Esophagus (tissue), 2 donors: Measurements from ENCODE around the gene NLE1. TPM values are rescaled to one million over a fixed set of nuclear protein-coding genes. Genes with fewer than 3 reads are reported as not detected.
"Not testable (repeated sequence)": the region's sequence is repeated elsewhere in the genome, so short reads cannot be mapped to it uniquely, and the experiment has no call there.

Experiments used
- H3K27ac ChIP-seq, 2 donors: one replicate each; pipeline ENCODE4 v1.5.1; 2013; ENCODE audit warnings: low read depth in 2 of 2, mild to moderate bottlenecking in 2 of 2, inconsistent platforms in 1 of 2, low read length in 1 of 2, moderate library complexity in 1 of 2
- H3K27me3 ChIP-seq, 2 donors: one replicate each; pipeline ENCODE4 v1.6.1; 2013; ENCODE audit warnings: low read length in 2 of 2, control low read depth in 1 of 2, mild to moderate bottlenecking in 1 of 2; ENCODE audit not compliant: insufficient read depth in 2 of 2, control insufficient read depth in 1 of 2
- H3K36me3 ChIP-seq, 2 donors: one replicate each; pipeline ENCODE4 v1.6.1; 2013; ENCODE audit warnings: low read length in 1 of 2; ENCODE audit not compliant: control insufficient read depth in 2 of 2, insufficient read depth in 2 of 2
- H3K4me1 ChIP-seq, 2 donors: one replicate each; pipeline ENCODE4 v1.6.1; 2013; ENCODE audit warnings: low read length in 1 of 2; ENCODE audit not compliant: control insufficient read depth in 2 of 2, insufficient read depth in 2 of 2
- H3K4me3 ChIP-seq, 2 donors: one replicate each; pipeline ENCODE4 v1.5.1; 2013; ENCODE audit warnings: low read length in 2 of 2, mild to moderate bottlenecking in 2 of 2, low read depth in 1 of 2, moderate library complexity in 1 of 2
- H3K9me3 ChIP-seq, 2 donors: one replicate each; pipeline ENCODE4 v1.6.1; 2013; ENCODE audit warnings: mild to moderate bottlenecking in 2 of 2, low read depth in 1 of 2, low read length in 1 of 2, moderate library complexity in 1 of 2; ENCODE audit not compliant: control insufficient read depth in 2 of 2, insufficient read depth in 1 of 2
- WGBS, 2 donors: extraction: QIAGEN DNeasy Blood & Tissue Kit; methylation state at CpG; one replicate each; pipeline ENCODE4 v1.1.7; 2013; 5-methylcytosine and 5-hydroxymethylcytosine counted together
- polyA plus RNA-seq, 2 donors: library from polyadenylated mRNA; stranded (reverse); fragments of 200-250 nt; gene quantifications; one replicate each; pipeline ENCODE4 v1.2.3, GENCODE V29; 2013
- donor health status: healthy with polysubstance abuse.
- donor health status: Bipolar disorder and iron deficiency.

Gene NLE1
- polyA plus RNA-seq, 2 donors = 3.8 to 8.7 TPM

DNA sequence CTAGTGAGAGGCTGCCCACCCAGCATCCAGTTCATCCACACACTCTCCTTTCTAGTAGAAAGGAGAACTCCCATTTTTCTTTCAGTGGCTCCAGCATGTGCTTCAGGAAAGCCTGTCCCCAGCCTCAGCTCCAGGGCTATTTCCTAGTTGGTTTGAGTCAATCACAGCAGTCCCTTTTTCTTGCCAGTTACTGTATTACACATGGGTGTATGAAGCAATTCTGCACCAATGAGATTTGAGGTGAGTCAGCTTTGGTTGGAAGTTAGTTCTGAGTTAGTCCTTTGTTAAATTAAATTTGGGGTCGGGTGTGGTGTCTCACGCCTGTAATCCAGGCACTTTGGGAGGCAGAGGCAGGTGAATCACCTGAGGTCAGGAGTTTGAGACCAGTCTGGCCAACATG lies 47.2 kb downstream of the NLE1 start:
- Histone ChIP-seq H3K27ac (peak overlapping the region; percentile 48 to 77), H3K27me3 (no peaks in the 10 kb centered on the region), H3K4me3 (no peak overlapping the region), H3K9me3 (no peaks in the 10 kb centered on the region), H3K36me3 (no peaks in the 10 kb centered on the region), H3K4me1 (peaks cover 0 to under 1% of the 10 kb centered on the region in 2 donors)
- WGBS, 2 donors = 53 to 65% methylated on average over 2 of the region's 2 CpGs

DNA sequence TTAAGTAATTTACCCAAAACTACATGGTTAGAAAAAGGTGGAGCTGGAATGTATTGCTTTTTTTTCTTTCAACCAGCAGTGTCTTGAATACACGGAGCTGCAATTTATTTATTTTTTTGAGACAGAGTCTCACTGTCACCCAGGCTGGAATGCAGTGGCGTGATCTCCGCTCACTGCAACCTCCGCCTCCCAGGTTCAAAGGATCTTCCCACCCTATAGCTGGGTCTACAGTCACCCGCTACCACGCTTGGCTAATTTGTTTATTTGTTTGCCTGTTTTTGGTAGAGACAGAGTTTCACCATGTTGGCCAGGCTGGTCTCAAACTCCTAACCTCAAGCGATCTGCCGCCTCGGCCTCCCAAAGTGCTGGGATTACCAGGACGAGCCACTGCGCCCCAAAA lies 51.4 kb downstream of the NLE1 start:
- WGBS, 2 donors = 87 to 88% methylated on average over 11 of the region's 11 CpGs
- H3K4me1 ChIP-seq, H3K27me3 ChIP-seq, H3K27ac ChIP-seq, H3K36me3 ChIP-seq, H3K4me3 ChIP-seq, H3K9me3 ChIP-seq: not testable (repeated sequence)

DNA sequence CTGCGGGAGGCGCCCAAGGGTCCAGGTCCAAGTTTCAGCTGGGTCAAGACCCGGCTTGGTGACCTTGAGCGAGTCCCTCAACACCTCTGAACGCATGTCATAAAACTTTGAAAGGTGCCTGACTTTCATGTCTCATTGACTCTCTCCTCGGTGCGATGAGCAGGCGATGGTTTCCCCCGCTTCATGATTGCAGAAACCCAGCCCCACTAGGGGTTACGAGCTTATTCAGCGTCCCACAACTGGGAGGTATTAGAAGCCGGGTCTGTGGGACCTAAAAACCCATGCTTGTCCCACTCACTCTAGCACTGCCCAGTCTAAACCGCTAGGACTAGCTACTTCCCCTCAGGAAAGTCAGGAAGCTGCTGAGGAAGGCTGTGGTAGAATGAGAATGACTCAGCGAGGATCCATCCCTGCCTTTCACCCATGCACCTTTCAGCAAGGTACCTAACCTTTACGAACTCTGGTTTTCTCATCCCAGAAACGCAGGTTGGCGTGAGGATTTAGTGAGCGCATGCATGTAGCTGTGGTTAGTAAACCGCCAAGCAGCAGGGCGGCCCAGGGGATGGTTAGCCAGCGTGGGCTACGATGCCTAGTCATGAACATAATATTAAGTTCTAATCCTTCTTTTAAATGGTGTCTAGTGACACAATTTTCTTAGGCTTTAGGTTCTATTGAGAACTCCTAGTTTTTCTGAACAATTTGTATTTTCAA lies 52.4 kb downstream of the NLE1 start:
- Histone ChIP-seq H3K9me3 (no peaks in the 10 kb centered on the region), H3K4me3 (peak overlapping the region; percentile 48 to 87), H3K36me3 (no peaks in the 10 kb centered on the region), H3K4me1 (peaks cover 0 to 8% of the 10 kb centered on the region in 2 donors), H3K27me3 (no peaks in the 10 kb centered on the region), H3K27ac (peak overlapping the region; percentile 57 to 84)
- WGBS, 2 donors = 35 to 43% methylated on average over 22 of the region's 22 CpGs

DNA sequence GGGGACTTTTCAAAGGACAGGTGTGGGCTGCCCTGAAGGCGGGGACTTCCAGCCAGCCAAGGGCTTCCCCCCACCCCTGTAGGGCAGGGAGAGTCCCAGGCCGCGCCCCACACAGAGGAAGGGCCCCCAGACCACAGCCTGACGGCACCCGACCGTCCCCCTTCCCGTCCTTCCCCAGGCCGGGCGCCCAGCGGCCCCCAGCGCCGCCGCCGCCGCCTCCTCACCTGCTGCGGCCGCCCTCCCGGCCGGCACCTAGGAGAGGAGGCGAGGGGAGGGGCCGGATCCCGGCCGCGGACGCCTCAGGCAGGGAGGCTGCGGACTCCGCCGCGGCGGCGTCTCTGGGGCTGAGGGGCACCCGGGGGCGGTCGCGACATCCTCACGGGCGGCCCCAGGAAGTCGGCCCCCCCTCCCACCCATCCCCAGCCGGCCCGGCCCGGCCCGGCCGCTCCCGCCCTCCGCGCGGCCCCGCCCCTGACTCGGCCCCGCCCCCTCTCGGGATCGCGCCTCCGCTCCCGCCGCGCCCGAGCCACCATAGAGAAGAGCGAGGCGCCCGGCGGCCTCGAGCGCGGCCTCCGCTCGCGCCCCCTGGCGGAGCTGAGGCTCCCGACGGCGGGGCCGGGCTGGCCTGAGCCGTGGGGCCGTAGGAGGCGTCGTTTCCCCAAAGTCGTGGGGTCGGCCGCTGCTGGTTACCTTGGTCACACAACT lies 53.1 kb downstream of the NLE1 start:
- WGBS, 2 donors = 0 to 1% methylated on average over 28 to 80 of the region's 80 CpGs
- Histone ChIP-seq H3K36me3 (no peaks in the 10 kb centered on the region), H3K27ac (peak overlapping the region; percentile 83 to 98), H3K27me3 (no peaks in the 10 kb centered on the region), H3K9me3 (no peaks in the 10 kb centered on the region), H3K4me1 (peaks cover 0 to 8% of the 10 kb centered on the region in 2 donors), H3K4me3 (peak overlapping the region; percentile 87 to 89)

DNA sequence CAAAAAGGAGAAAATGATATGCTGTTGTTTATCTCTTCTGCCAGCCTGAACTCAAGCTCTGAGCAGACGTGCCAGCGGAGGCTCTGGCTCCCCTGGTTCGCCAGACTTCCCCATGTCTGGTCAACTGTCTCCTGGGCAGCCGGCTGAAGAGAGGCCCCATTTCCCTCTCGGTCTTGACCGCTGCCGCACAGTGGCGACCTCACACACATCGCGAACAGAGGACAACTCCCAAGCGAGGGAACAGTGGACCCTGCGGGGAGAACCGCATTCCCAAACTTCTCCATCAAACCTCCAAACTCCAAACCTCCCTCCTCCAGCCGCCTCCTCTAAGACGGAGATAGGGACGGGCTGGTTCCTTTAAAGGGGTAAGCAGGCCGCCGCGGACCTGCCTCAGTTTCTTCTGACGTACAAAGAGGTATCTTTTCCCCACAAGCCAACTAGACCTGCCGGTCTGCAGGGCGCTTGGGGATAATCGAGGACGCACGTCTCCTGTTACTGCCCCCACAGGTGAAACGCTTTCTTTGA lies 53.7 kb downstream of the NLE1 start:
- Histone ChIP-seq H3K4me1 (peaks cover 0 to 8% of the 10 kb centered on the region in 2 donors), H3K27me3 (no peaks in the 10 kb centered on the region), H3K9me3 (no peaks in the 10 kb centered on the region), H3K27ac (peak overlapping the region; percentile 83 to 98), H3K36me3 (no peaks in the 10 kb centered on the region), H3K4me3 (peak overlapping the region; percentile 87 to 89)
- 1% methylated on average over 26 of the region's 26 CpGs for WGBS, 2 donors

DNA sequence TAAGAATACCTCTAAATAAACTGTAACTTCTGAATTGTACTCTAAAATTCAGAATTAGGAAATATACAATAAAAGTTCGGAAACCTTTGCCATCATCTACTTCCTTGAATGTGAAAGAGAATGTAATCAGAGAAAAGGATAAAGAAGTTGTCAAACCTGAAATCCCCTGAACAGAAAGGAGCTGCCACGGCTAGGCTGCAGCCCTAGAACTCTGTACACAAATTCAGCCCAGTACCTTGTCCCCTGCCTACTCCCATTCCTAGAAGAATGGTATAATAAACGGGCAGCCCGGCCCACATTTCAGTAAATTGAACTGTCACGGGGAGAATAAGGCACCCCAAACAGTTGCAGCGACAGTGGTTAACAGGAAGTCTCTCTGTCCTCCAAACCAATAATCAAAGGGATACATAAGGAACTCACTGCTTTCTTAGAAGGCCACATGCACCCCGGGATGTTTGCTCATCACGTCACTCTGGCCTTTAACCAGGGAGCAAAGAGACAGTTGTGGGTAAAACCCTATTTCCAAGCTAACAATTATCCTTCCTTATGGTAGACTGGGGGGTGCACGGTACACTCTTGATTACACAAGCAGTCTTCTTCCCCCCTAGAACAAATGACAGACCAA lies 54.3 kb downstream of the NLE1 start:
- Histone ChIP-seq H3K4me3 (peak overlapping the region; percentile 87 to 89), H3K9me3 (no peaks in the 10 kb centered on the region), H3K36me3 (no peaks in the 10 kb centered on the region), H3K27me3 (no peaks in the 10 kb centered on the region), H3K4me1 (peaks cover 0 to 8% of the 10 kb centered on the region in 2 donors), H3K27ac (peak overlapping the region; percentile 83 to 98)
- 9 to 13% methylated on average over 9 of the region's 9 CpGs for WGBS, 2 donors

DNA sequence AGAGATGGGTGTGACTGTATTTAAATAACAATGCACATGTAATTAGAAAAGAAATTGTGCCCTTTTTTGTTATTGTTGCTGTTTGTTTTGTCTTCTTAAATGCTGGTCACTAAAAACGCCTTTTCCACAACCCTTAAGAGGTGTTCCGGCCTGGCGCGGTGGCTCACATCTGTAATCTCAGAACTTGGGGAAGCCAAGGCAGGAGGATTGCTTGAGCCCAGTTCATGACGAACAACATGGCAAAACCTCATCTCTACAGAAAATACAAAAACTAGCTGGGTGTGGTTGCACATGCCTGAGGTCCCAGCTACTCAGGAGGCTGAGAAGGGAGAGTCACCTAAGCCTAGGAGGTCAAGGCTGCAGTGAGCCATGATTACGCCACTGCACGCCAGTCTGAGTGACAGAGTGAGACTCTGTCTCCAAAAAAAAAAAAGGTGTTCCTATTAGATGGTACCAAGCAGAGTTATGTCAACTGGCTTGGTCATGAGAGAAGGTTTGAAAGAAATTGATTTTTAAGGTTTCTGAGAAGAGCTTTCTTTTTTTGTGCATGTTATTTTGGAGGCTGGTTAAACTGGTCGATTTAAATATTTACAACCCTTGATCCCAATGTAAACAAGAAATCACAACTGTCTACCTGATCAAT lies 55.1 kb downstream of the NLE1 start:
- Histone ChIP-seq H3K36me3 (no peaks in the 10 kb centered on the region), H3K9me3 (no peaks in the 10 kb centered on the region), H3K4me3 (peak overlapping the region in 1 of 2 donors; percentile 18), H3K27ac (peak overlapping the region; percentile 40 to 86), H3K4me1 (peaks cover 0 to 8% of the 10 kb centered on the region in 2 donors), H3K27me3 (no peaks in the 10 kb centered on the region)
- 69 to 79% methylated on average over 8 of the region's 8 CpGs for WGBS, 2 donors

DNA sequence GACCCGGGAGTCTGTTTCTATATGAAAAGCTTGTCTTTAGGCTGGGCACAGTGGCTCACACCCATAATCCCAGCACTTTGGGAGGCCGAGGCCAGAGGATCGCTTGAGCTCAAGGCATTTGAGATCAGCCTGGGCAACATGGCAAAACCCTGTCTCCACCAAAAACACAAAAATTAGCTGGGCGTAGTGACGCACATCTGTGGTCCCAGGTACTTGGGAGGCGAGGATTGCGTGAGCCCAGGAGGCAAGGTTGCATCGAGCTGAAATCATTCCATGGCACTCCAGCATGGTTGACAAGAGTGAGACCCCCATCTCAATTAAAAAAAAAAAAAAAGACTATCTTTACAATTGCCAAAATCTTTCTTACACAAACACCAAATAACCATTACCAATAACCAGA lies 55.9 kb downstream of the NLE1 start:
- Histone ChIP-seq H3K4me1 (peaks cover 0 to 8% of the 10 kb centered on the region in 2 donors), H3K36me3 (no peaks in the 10 kb centered on the region), H3K27ac (peak overlapping the region; percentile 69 to 80), H3K27me3 (no peaks in the 10 kb centered on the region), H3K9me3 (no peaks in the 10 kb centered on the region), H3K4me3 (peak overlapping the region in 1 of 2 donors; percentile 9)
- 93 to 95% methylated on average over 8 of the region's 8 CpGs for WGBS, 2 donors

DNA sequence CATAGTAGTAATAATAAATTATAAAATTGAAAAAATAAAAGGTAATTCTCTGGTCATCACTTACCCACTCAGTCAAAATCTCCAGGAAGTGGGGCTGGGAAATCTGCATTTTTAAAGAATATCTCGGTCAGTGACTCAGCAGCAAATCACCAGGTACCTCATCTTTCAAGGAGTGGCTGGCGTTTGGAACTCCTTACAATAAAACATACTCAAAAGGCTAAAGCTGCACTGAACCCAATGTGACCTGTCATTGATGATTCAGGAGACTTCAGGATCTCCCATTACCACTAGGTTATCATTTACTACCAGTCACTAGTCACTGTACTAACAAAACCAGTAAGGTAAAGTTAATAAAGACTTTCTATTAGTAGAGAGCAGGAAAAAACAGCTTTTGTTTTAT lies 57.1 kb downstream of the NLE1 start:
- no peaks in the 10 kb centered on the region for H3K36me3 ChIP-seq
- H3K27ac ChIP-seq = peak overlapping the region; percentile 61 to 69
- H3K27me3 ChIP-seq = no peaks in the 10 kb centered on the region
- peaks cover 0 to 8% of the 10 kb centered on the region in 2 donors for H3K4me1 ChIP-seq
- H3K4me3 ChIP-seq = no peak overlapping the region
- 51% methylated on average over 2 of the region's 2 CpGs for WGBS, 2 donors
- no peaks in the 10 kb centered on the region for H3K9me3 ChIP-seq
